Measurements from ENCODE around the gene NRG4.
"Not testable (repeated sequence)": the region's sequence is repeated elsewhere in the genome, so short reads cannot be mapped to it uniquely, and the experiment has no call there.

The NRG4 gene

GRCh38 chr15:76011627-76012551, at the start of gene NRG4:
NRG4 (minus strand) TSS chr15:76012424; CDS start chr15:76011230, 1,194 bp downstream.
- DNase-seq (ENCODE audit: low read depth in 2 of 2) = no peak

- DNase-seq (ENCODE audit: low read depth in 2 of 2) = no peak
These were observed 49.5 kb upstream of the NRG4 start for GRCh38 chr15:76061700-76062099.

- peak in 1 of 2 donors; percentile 57 for DNase-seq (ENCODE audit: low read depth in 2 of 2)
These were observed 48.1 kb upstream of the NRG4 start for GRCh38 chr15:76060118-76060989.

- no peak for DNase-seq (ENCODE audit: low read depth in 2 of 2)
These were observed 47.3 kb upstream of the NRG4 start, which contains the start of gene TMEM266 for GRCh38 chr15:76059320-76060117. TMEM266 (plus strand) TSS chr15:76059985; CDS start chr15:76134264, 74,279 bp downstream.

GRCh38 chr15:76058714-76059319, 46.6 kb upstream of the NRG4 start:
- DNase-seq (ENCODE audit: low read depth in 2 of 2) = no peak

GRCh38 chr15:76057332-76058000, 45.2 kb upstream of the NRG4 start:
- no peak for DNase-seq (ENCODE audit: low read depth in 2 of 2)

- no peak for DNase-seq (ENCODE audit: low read depth in 2 of 2)
These were observed 44.7 kb upstream of the NRG4 start for GRCh38 chr15:76056931-76057330.

GRCh38 chr15:76054201-76054600, 42.0 kb upstream of the NRG4 start:
- DNase-seq (ENCODE audit: low read depth in 2 of 2) = not testable (repeated sequence)

- no peak for DNase-seq (ENCODE audit: low read depth in 2 of 2)
These were observed 26.3 kb upstream of the NRG4 start for GRCh38 chr15:76038512-76038911.

- DNase-seq (ENCODE audit: low read depth in 2 of 2) = no peak
These were observed 23.4 kb upstream of the NRG4 start for GRCh38 chr15:76035593-76035992.

GRCh38 chr15:76034111-76034510, 21.9 kb upstream of the NRG4 start:
- DNase-seq (ENCODE audit: low read depth in 2 of 2) = no peak

GRCh38 chr15:76033438-76033837, 21.2 kb upstream of the NRG4 start:
- no peak for DNase-seq (ENCODE audit: low read depth in 2 of 2)

- no peak for DNase-seq (ENCODE audit: low read depth in 2 of 2)
These were observed 19.8 kb upstream of the NRG4 start for GRCh38 chr15:76032046-76032445.

GRCh38 chr15:76024021-76024768, 12.0 kb upstream of the NRG4 start:
- no peak for DNase-seq (ENCODE audit: low read depth in 2 of 2)

- not testable (repeated sequence) for DNase-seq (ENCODE audit: low read depth in 2 of 2)
These were observed 1.2 kb upstream of the NRG4 start for GRCh38 chr15:76013470-76013869.

- DNase-seq (ENCODE audit: low read depth in 2 of 2) = no peak
These were observed 1.6 kb downstream of the NRG4 start for GRCh38 chr15:76010613-76011012.

- DNase-seq (ENCODE audit: low read depth in 2 of 2) = no peak
These were observed 6.0 kb downstream of the NRG4 start for GRCh38 chr15:76006136-76006778.

GRCh38 chr15:76003364-76003763, 8.9 kb downstream of the NRG4 start:
- no peak for DNase-seq (ENCODE audit: low read depth in 2 of 2)

- DNase-seq (ENCODE audit: low read depth in 2 of 2) = no peak
These were observed 16.6 kb downstream of the NRG4 start for GRCh38 chr15:75995611-75996010.

Data from stimulated activated CD8-positive, alpha-beta memory T cell treated with anti-CD3 and anti-CD28 coated beads, Interleukin-15, amount 100 ng/mL, for 48 hours (primary cell).